Heart right ventricle (tissue), 16 donors: ENCODE results near the gene RMDN2. TPM values are rescaled to one million over a fixed set of nuclear protein-coding genes. Genes with fewer than 3 reads are reported as not detected.

ENCODE experiments used
- ATAC-seq, 8 donors: fragments of 200-7000 bp; cut with Tn5 transposase; one replicate each; pipeline ENCODE4 v1.9.1; 2020; ENCODE audit warnings: mild to moderate bottlenecking in 8 of 8, moderate library complexity in 8 of 8, moderate number of reproducible peaks in 1 of 8
- DNase-seq, 2 donors: peaks; one replicate each; pipeline ENCODE4 v3.0.0-alpha.2; 2020
- H3K27ac ChIP-seq, 10 donors: fragments of 200-600 bp; sonication (generic) in 2 of 10; one replicate each; pipeline versions ENCODE4 v1.5.0 to v1.8.0; 2020 to 2022; ENCODE audit warnings: mild to moderate bottlenecking in 3 of 10
- H3K27me3 ChIP-seq, 7 donors: fragments of 200-600 bp; one replicate each; pipeline ENCODE4 v1.8.0; 2021 to 2022; ENCODE audit warnings: mild to moderate bottlenecking in 2 of 7
- H3K36me3 ChIP-seq, 9 donors: fragments of 200-600 bp; sonication (generic) in 1 of 9; one replicate each; pipeline versions ENCODE4 v1.5.0 to v1.8.0; 2020 to 2022; ENCODE audit warnings: mild to moderate bottlenecking in 2 of 9
- H3K4me1 ChIP-seq, 9 donors: fragments of 200-600 bp; sonication (generic) in 1 of 9; one replicate each; pipeline versions ENCODE4 v1.5.0 to v1.8.0; 2020 to 2022; ENCODE audit warnings: mild to moderate bottlenecking in 4 of 9
- H3K4me3 ChIP-seq, 10 donors: fragments of 200-600 bp; sonication (generic) in 2 of 10; one replicate each; pipeline versions ENCODE4 v1.5.0 to v1.8.0; 2020 to 2022; ENCODE audit warnings: mild to moderate bottlenecking in 7 of 10, moderate library complexity in 2 of 10
- H3K9me3 ChIP-seq, 11 donors: fragments of 200-600 bp in 10 of 11; sonication (generic) in 2 of 11; one replicate each; pipeline versions ENCODE4 v1.5.0 to v1.8.0; 2013 to 2022; ENCODE audit warnings: mild to moderate bottlenecking in 2 of 11, control low read depth in 1 of 11, moderate library complexity in 1 of 11
- CTCF ChIP-seq, 9 donors: fragments of 200-600 bp; sonication (generic) in 2 of 9; IDR thresholded peaks; one replicate each; pipeline versions ENCODE4 v1.5.0 to v1.8.0; 2021 to 2022; ENCODE audit warnings: antibody characterized with exemption in 9 of 9, mild to moderate bottlenecking in 5 of 9, moderate library complexity in 1 of 9
- WGBS, 2 donors: extraction: QIAGEN DNeasy Blood & Tissue Kit; methylation state at CpG; one replicate each; pipeline ENCODE4 v1.1.7; 2013; ENCODE audit warnings: inconsistent platforms in 1 of 2; 5-methylcytosine and 5-hydroxymethylcytosine counted together
- intact Hi-C, 10 donors: fragments of 100-400 bp; cut with DNase I; formaldehyde crosslinking; loops; one replicate each; pipeline versions ENCODE4 v1.11.1 to v1.14.2; 2022
- polyA plus RNA-seq, 2 donors: library from polyadenylated mRNA; stranded (reverse); fragments of 200-250 nt; gene quantifications; one replicate each; pipeline ENCODE4 v1.2.3, GENCODE V29; 2013
- total RNA-seq, 10 donors: library from RNA; stranded (reverse); fragmentation: NEBNext Ultra II Directional in 3 of 10; extraction: Animal tissue kit (Norgen Biotek cat#: 25700) in 3 of 10; gene quantifications; one replicate each; pipeline versions ENCODE4 v1.2.1 to v1.2.4, GENCODE V29; 2021 to 2023
- donor health status: Arrhythmogenic right ventricular cardiomyopathy.
- donor health status: ischemic (EF 13 %, LVEDD 7.1; RV severe dilation, severe dysfunction).
- donor health status: healthy with polysubstance abuse.
- donor health status: DM: no; HTN: yes; CAD: no.
- donor health status: DM: no; HTN: no; CAD: no.
- donor health status: ischemic (EF 25% LVEDD 6.9; RV normal size, moderate dysfunction).
- donor health status: ischemic (EF 25% LVEDD 5.7; RV mildly dilated, moderate dysfunction).
- donor health status: healthy.
- donor health status: DM: yes; HTN: yes; CAD: no.
- donor health status: Ischemic cardiomyopathy.
- donor health status: ischemic (EF 35%, LVEDD 5.7; RV mildly dilated, moderate dysfunction).
- donor health status: nonischemic (EF 11% LVEDD 7.7; RV severe dilation, severe dysfunction).
- donor health status: DM: yes; HTN: yes; CAD: no.
- donor health status: PGD.
- donor health status: ischemic (EF 29% LVEDD 5.4; RV normal size, mild dysfunction).
- donor health status: nonischemic (EF 23%, LVEDD 6.1; RV moderate dilation, normal function).

Gene RMDN2
- total and polyA plus RNA-seq, 12 donors: 2.5 to 8.5 (median 4.9) TPM

DNA sequence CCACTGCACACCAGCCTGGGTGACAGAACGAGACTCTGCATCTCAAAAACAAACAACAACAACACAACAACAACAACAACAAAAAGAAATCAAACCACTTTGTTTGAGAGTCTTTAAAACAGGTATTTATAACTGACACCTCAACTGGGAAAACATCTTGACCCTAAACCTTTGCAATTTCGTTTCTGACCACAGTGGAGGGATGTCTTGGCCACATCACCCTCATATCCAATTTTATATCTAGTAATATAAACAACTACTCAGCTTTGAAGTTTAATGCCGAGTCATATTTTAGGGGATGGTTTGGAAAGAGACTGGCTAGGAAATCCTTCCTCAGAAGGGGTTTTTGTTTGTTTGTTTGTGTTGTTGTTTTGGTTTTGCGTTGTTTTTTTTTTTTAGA, 37.8 kb upstream of the RMDN2 start:
- peaks cover 0 to 14% (median 0%) of the 10 kb centered on the region in 7 donors for H3K27me3 ChIP-seq
- intact Hi-C loops: loop anchor here in 3 of 10 donors (5.0 to 10.0 kb wide), 3 partner anchors 702 to 720 kb away; partner anchors contain the start of gene SULT6B1 (in 1 of the 3)
- H3K4me3 ChIP-seq: no peak overlapping the region
- H3K4me1 ChIP-seq: peaks cover 0 to 12% (median 5%) of the 10 kb centered on the region in 9 donors
- no peaks in the 10 kb centered on the region for H3K9me3 ChIP-seq
- H3K27ac ChIP-seq: no peak overlapping the region
- DNase-seq (no peak), ATAC-seq (no peak)
- WGBS, 2 donors: 77 to 81% methylated on average over 4 of the region's 4 CpGs
- no peaks in the 10 kb centered on the region for H3K36me3 ChIP-seq
- TF ChIP-seq CTCF (IDR thresholded peaks at IDR 0.05): no peak

GRCh38 chr2:37890893-37891495, 34.1 kb upstream of the RMDN2 start:
- Histone ChIP-seq H3K4me3 (no peak overlapping the region), H3K4me1 (peaks cover 0 to 45% (median 5%) of the 10 kb centered on the region in 9 donors), H3K9me3 (no peaks in the 10 kb centered on the region), H3K27ac (no peak overlapping the region), H3K36me3 (no peaks in the 10 kb centered on the region), H3K27me3 (peaks cover 0 to 5% (median 0%) of the 10 kb centered on the region in 7 donors)
- WGBS, 2 donors: 25 to 27% methylated on average over 8 of the region's 8 CpGs
- intact Hi-C loops: loop anchor here in 5 of 10 donors (5.0 to 10.0 kb wide), 2 partner anchors 384 to 494 kb away; no protein-coding TSS in a partner anchor
- ATAC-seq (peak; percentile 79 to 95 (median 90)), DNase-seq (peak; percentile 67)
- peak; percentile 66 to 89 (median 80) for TF ChIP-seq CTCF (IDR thresholded peaks at IDR 0.05)

DNA sequence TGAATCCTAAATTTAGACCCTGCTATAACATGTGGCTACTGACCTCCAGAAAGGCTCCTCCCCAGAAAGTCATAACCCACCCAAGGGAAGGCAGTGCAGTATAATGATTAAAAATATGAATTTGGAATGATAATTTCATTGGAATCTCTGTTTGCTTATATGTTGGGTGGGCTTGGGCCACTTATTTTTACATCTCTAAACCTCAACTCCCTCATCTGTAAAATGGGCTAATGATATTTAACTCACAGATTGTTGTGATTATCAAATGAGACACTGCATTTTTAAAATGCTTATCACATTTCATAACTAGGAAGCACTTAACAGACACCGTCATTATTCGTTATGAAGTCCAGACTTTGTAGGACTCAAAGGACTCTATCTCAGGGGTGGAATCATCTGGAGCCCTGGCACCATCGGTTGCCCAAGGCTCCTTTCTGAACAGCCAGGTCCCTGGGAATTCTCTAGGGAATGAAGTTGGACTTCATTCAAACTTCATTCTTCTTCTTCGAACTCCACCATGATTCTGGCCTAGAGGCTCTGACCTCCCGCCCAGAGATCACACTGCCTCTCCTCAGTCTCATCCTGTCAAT, 33.1 kb upstream of the RMDN2 start:
- DNase-seq (no peak), ATAC-seq (peak in 1 of 8 donors; percentile 22)
- no peak overlapping the region for H3K4me3 ChIP-seq
- peaks cover 0 to 45% (median 5%) of the 10 kb centered on the region in 9 donors for H3K4me1 ChIP-seq
- H3K36me3 ChIP-seq: no peaks in the 10 kb centered on the region
- no peak for TF ChIP-seq CTCF (IDR thresholded peaks at IDR 0.05)
- H3K27me3 ChIP-seq: peaks cover 0 to 5% (median 0%) of the 10 kb centered on the region in 7 donors
- no peak overlapping the region for H3K27ac ChIP-seq
- WGBS, 2 donors: 33 to 52% methylated on average over 5 of the region's 5 CpGs
- intact Hi-C loops: loop anchor here in 5 of 10 donors (5.0 to 10.0 kb wide), 2 partner anchors 383 to 495 kb away; no protein-coding TSS in a partner anchor
- H3K9me3 ChIP-seq: no peaks in the 10 kb centered on the region

DNA sequence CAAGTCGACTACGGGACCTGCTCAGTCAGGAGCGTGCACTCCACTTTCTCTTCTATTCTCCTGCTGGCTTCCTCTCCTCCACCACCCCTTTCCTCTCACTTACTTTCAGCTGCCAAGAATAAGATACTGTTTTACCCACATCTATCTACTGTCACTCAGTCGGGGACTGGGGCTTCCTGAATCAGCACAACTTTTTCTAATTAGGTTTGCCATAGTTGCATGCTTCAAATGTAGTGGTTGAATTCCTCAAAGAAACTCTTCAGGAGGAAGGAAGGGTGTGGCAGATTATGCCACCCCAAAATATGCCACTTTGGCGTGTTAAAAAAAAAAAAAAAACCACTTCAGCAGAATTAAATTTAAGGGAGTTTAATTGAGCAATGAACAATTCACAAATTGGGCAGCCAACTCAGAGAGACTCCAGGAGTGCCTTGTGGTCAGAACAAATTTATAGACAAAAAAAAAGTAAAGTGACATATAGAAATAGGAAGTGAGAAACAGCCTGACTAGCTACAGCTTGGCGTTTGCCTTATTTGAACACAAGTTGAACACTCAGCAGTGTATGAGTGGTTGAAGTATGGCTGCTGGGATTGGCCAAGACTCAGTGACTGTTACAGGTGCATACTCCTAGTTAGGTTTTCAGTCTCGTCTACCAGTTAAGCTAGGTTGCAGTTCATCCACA, 32.5 kb upstream of the RMDN2 start:
- DNase-seq (no peak), ATAC-seq (no peak)
- Histone ChIP-seq H3K9me3 (no peaks in the 10 kb centered on the region), H3K4me1 (peaks cover 0 to 45% (median 5%) of the 10 kb centered on the region in 9 donors), H3K4me3 (no peak overlapping the region), H3K36me3 (no peaks in the 10 kb centered on the region), H3K27ac (no peak overlapping the region), H3K27me3 (peaks cover 0 to 5% (median 0%) of the 10 kb centered on the region in 7 donors)
- intact Hi-C loops: loop anchor here in 5 of 10 donors (5.0 to 10.0 kb wide), 2 partner anchors 382 to 495 kb away; no protein-coding TSS in a partner anchor
- TF ChIP-seq CTCF (IDR thresholded peaks at IDR 0.05): no peak
- WGBS, 2 donors: 48 to 62% methylated on average over 7 of the region's 7 CpGs
